HepG2 (cell line): Measurements from ENCODE around the gene TCF7L2. TPM values are rescaled to one million over a fixed set of nuclear protein-coding genes. Genes with fewer than 3 reads are reported as not detected.

ENCODE experiments used
- ATRX ChIP-seq: sonication (generic); formaldehyde crosslinking; IDR thresholded peaks from 2 replicates; pipeline ENCODE4 v1.4.0; 2020; ENCODE audit warnings: missing genetic modification reagents, borderline replicate concordance
- DZIP1 ChIP-seq: sonication (generic); formaldehyde crosslinking; IDR thresholded peaks from 2 replicates; pipeline ENCODE4 v1.5.0; 2020; ENCODE audit warnings: mild to moderate bottlenecking, missing genetic modification reagents
- ETV5 ChIP-seq: IDR thresholded peaks from 2 replicates; pipeline ENCODE4 v1.6.1; 2018; ENCODE audit warnings: missing biosample characterization, missing genetic modification reagents, inconsistent platforms, borderline replicate concordance
- FOXP4 ChIP-seq: sonication (generic); formaldehyde crosslinking; IDR thresholded peaks from 2 replicates; pipeline ENCODE4 v1.4.0; 2020; ENCODE audit warnings: missing genetic modification reagents
- HMG20A ChIP-seq: IDR thresholded peaks from 2 replicates; pipeline ENCODE4 v1.6.1; 2016; ENCODE audit warnings: borderline replicate concordance
- HNRNPUL1 ChIP-seq: fragments of 200-400 bp; formaldehyde crosslinking; IDR thresholded peaks from 2 replicates; pipeline ENCODE4 v1.6.1; 2017; ENCODE audit warnings: low read depth, mild to moderate bottlenecking, low read length, moderate library complexity
- HOXA3 ChIP-seq: sonication (generic); formaldehyde crosslinking; IDR thresholded peaks from 2 replicates; pipeline ENCODE4 v1.5.0; 2020; ENCODE audit warnings: missing genetic modification reagents
- KDM5B ChIP-seq: sonication (generic); formaldehyde crosslinking; IDR thresholded peaks from 2 replicates; pipeline ENCODE4 v1.4.0; 2020; ENCODE audit warnings: missing genetic modification reagents, mild to moderate bottlenecking, borderline replicate concordance
- MED1 ChIP-seq: sonication (generic); formaldehyde crosslinking; IDR thresholded peaks from 2 replicates; pipeline ENCODE4 v1.4.0; 2020; ENCODE audit warnings: missing genetic modification reagents
- NFE2L2 ChIP-seq: fragments of 150-350 bp; IDR thresholded peaks from 2 replicates; pipeline ENCODE4 v1.6.1; 2014; ENCODE audit warnings: low read length
- PHF21A ChIP-seq: sonication (generic); formaldehyde crosslinking; IDR thresholded peaks from 2 replicates; pipeline ENCODE4 v1.5.0; 2020; ENCODE audit warnings: mild to moderate bottlenecking, missing genetic modification reagents
- REPIN1 ChIP-seq: sonication (generic); formaldehyde crosslinking; IDR thresholded peaks from 2 replicates; pipeline ENCODE4 v1.8.0; 2022; ENCODE audit warnings: missing genetic modification reagents, low read depth, mild to moderate bottlenecking, borderline replicate concordance
- SUZ12 ChIP-seq: fragments of 150-350 bp; IDR thresholded peaks from 2 replicates; pipeline ENCODE4 v1.6.1; 2014; ENCODE audit warnings: low read depth, low read length
- TBX2 ChIP-seq: sonication (generic); formaldehyde crosslinking; IDR thresholded peaks from 2 replicates; pipeline ENCODE4 v1.5.0; 2020; ENCODE audit warnings: missing genetic modification reagents, mild to moderate bottlenecking, borderline replicate concordance
- TFAP4 ChIP-seq: sonication (generic); IDR thresholded peaks from 2 replicates; pipeline ENCODE4 v1.6.1; 2016; ENCODE audit warnings: low read depth, borderline replicate concordance
- TOE1 ChIP-seq: sonication (generic); formaldehyde crosslinking; IDR thresholded peaks from 2 replicates; pipeline ENCODE4 v1.4.0; 2020; ENCODE audit warnings: mild to moderate bottlenecking, missing genetic modification reagents
- ZNF503 ChIP-seq: sonication (generic); formaldehyde crosslinking; IDR thresholded peaks from 2 replicates; pipeline ENCODE4 v1.4.0; 2020; ENCODE audit warnings: missing genetic modification reagents
- ZNF619 ChIP-seq: sonication (generic); formaldehyde crosslinking; IDR thresholded peaks from 2 replicates; pipeline ENCODE4 v1.4.0; 2020; ENCODE audit warnings: mild to moderate bottlenecking, missing genetic modification reagents
- ZNF678 ChIP-seq: sonication (generic); formaldehyde crosslinking; IDR thresholded peaks from 2 replicates; pipeline ENCODE4 v1.4.0; 2020; ENCODE audit warnings: mild to moderate bottlenecking, missing genetic modification reagents
- ZNF737 ChIP-seq: sonication (generic); formaldehyde crosslinking; IDR thresholded peaks from 2 replicates; pipeline ENCODE4 v1.5.0; 2020; ENCODE audit warnings: missing genetic modification reagents, mild to moderate bottlenecking, borderline replicate concordance
- ZSCAN21 ChIP-seq: sonication (generic); formaldehyde crosslinking; IDR thresholded peaks from 2 replicates; pipeline ENCODE4 v1.8.0; 2022; ENCODE audit warnings: mild to moderate bottlenecking, missing genetic modification reagents, moderate library complexity, borderline replicate concordance
- polyA plus RNA-seq, 8 experiments: library from polyadenylated mRNA; depleted of rRNA in 3 of 8; stranded (reverse) in 7 of 8; unstranded in 1 of 8; fragments of >200 nt; fragmentation: Illumina TruSeq in 4 of 8; extraction: Trizol in 4 of 8; gene quantifications; 2 replicates each; pipeline versions ENCODE4 v1.2.1 to v1.2.3, GENCODE V29; 2011 to 2016; ENCODE audit warnings: low read depth in 4 of 8, missing spikeins in 1 of 8, mixed read lengths in 1 of 8; ENCODE audit not compliant: insufficient read depth in 1 of 8
- total RNA-seq, 5 experiments: library from RNA; depleted of rRNA; stranded (reverse); fragments of >200 nt; fragmentation: Illumina TruSeq; extraction: Trizol; gene quantifications; 2 replicates each; pipeline ENCODE4 v1.2.3, GENCODE V29; 2016; ENCODE audit warnings: low read depth in 1 of 5

The TCF7L2 gene
- total and polyA plus RNA-seq, 2 of the 13 experiments (the other 11 are each of a cell fraction or from before 2014, with no cell fraction given), result 3.9 to 13.7 TPM

DNA sequence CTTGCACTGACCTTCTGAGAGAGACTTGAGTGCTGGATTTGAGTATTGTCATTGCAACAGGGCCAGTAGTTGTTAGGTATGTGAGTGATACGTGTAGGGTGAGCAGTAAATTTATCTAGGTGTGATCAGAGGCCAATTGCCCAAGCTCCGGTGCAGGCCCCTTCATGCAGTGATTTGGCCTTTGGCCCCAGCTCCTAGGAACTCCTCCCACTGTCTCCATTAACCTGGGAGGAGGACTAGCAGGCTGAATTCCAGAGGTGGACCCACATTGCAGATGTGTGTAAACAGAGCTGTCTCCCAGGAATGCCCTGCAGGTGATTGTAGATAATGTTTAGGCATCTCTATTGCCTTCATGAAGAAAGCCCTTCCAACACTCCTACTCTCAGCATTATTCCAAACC is 19.5 kb downstream of the TCF7L2 start (continued):
- TF ChIP-seq TFAP4 (peak; percentile 26; the same call in 1 of the 2 replicates), NFE2L2 (no peak), MED1 (CRISPR knock-in tag) (peak; percentile 25; the same call in 1 of the 2 replicates), SUZ12 (no peak), TOE1 (CRISPR knock-in tag) (no peak), ETV5 (CRISPR knock-in tag) (peak; percentile 42; the same call in 1 of the 2 replicates), HMG20A (peak; percentile 59), FOXP4 (CRISPR knock-in tag) (peak; percentile 65; the same call in 1 of the 2 replicates), ZNF619 (CRISPR knock-in tag) (no peak), ATRX (CRISPR knock-in tag) (no peak), PHF21A (peak; percentile 93), TBX2 (CRISPR knock-in tag) (peak; percentile 70; the same call in 1 of the 2 replicates), ZNF737 (CRISPR knock-in tag) (no peak), ZNF503 (CRISPR knock-in tag) (peak; percentile 33; the same call in 1 of the 2 replicates), REPIN1 (CRISPR knock-in tag) (peak; percentile 27; the same call in 1 of the 2 replicates), HOXA3 (CRISPR knock-in tag) (peak; percentile 30; the same call in 1 of the 2 replicates), KDM5B (CRISPR knock-in tag) (0 out of 2 replicates have a peak, but pooled peaks have one; percentile 41), DZIP1 (CRISPR knock-in tag) (no peak), ZNF678 (CRISPR knock-in tag) (no peak), HNRNPUL1 (no peak), ZSCAN21 (CRISPR knock-in tag) (no peak)
